CD14-positive monocyte (primary cell): ENCODE measurements around the gene ITPR1. TPM values are rescaled to one million over a fixed set of nuclear protein-coding genes. Genes with fewer than 3 reads are reported as not detected.

ENCODE experiments used
- DNase-seq, 3 donors: peaks; one replicate each; pipeline ENCODE4 v3.0.0-alpha.2; 2011 to 2022
- H2AFZ ChIP-seq: 2 replicates; pipeline ENCODE4 v1.6.0; 2012; ENCODE audit warnings: mild to moderate bottlenecking, low read depth, low read length, inconsistent platforms; ENCODE audit not compliant: insufficient read depth, poor library complexity, severe bottlenecking
- H3K27ac ChIP-seq, 2 donors: 1 replicate in 1 of 2; 2 replicates in 1 of 2; pipeline ENCODE4 v1.5.1; 2012 to 2013; ENCODE audit warnings: low read length in 2 of 2, control low read depth in 1 of 2, inconsistent platforms in 1 of 2, low read depth in 1 of 2, mild to moderate bottlenecking in 1 of 2
- H3K27me3 ChIP-seq, 2 donors: one replicate each; pipeline versions ENCODE4 v1.6.0 to v1.6.1; 2011 to 2013; ENCODE audit warnings: low read length in 2 of 2; ENCODE audit not compliant: control insufficient read depth in 2 of 2, insufficient read depth in 2 of 2
- H3K36me3 ChIP-seq, 2 donors: replicated peaks in 1 of 2; 1 replicate in 1 of 2; 2 replicates in 1 of 2; pipeline versions ENCODE4 v1.5.1 to v1.6.1; 2012 to 2013; ENCODE audit warnings: low read length in 2 of 2, control low read depth in 1 of 2, inconsistent platforms in 1 of 2, mild to moderate bottlenecking in 1 of 2; ENCODE audit not compliant: insufficient read depth in 2 of 2, control insufficient read depth in 1 of 2
- H3K4me1 ChIP-seq, 2 donors: 1 replicate in 1 of 2; 2 replicates in 1 of 2; pipeline versions ENCODE4 v1.5.1 to v1.6.1; 2012 to 2013; ENCODE audit warnings: low read length in 2 of 2, control low read depth in 1 of 2, inconsistent platforms in 1 of 2, mild to moderate bottlenecking in 1 of 2, moderate library complexity in 1 of 2; ENCODE audit not compliant: insufficient read depth in 2 of 2, control insufficient read depth in 1 of 2
- H3K4me2 ChIP-seq: replicated peaks from 2 replicates; pipeline ENCODE3; 2012; ENCODE audit warnings: low read length, moderate library complexity, mild to moderate bottlenecking; ENCODE audit not compliant: poor library complexity, severe bottlenecking; ENCODE audit errors: extremely low read depth
- H3K4me3 ChIP-seq, 3 experiments: fragments of 200-600 bp in 1 of 3; sonication (generic) in 1 of 3; replicated peaks in 1 of 3; 1 replicate in 2 of 3; 2 replicates in 1 of 3; pipeline ENCODE4 v1.5.1; 2011 to 2013; ENCODE audit warnings: low read length in 3 of 3, mild to moderate bottlenecking in 3 of 3, control low read depth in 2 of 3, low read depth in 2 of 3, inconsistent platforms in 1 of 3, moderate library complexity in 1 of 3
- H3K79me2 ChIP-seq: 2 replicates; pipeline ENCODE4 v1.6.0; 2012; ENCODE audit warnings: mild to moderate bottlenecking, control low read depth, inconsistent platforms, low read length, moderate library complexity; ENCODE audit not compliant: insufficient read depth
- H3K9ac ChIP-seq: 2 replicates; pipeline ENCODE4 v1.6.0; 2017; ENCODE audit warnings: low read length, mild to moderate bottlenecking; ENCODE audit not compliant: insufficient read depth, poor library complexity, severe bottlenecking
- H3K9me3 ChIP-seq, 2 donors: replicated peaks in 1 of 2; 1 replicate in 1 of 2; 2 replicates in 1 of 2; pipeline versions ENCODE4 v1.5.1 to v1.6.1; 2012 to 2013; ENCODE audit warnings: low read length in 2 of 2, control low read depth in 1 of 2; ENCODE audit not compliant: control insufficient read depth in 1 of 2, insufficient read depth in 1 of 2
- H4K20me1 ChIP-seq: 2 replicates; pipeline ENCODE4 v1.6.0; 2012; ENCODE audit warnings: mild to moderate bottlenecking, low read length, control low read depth, moderate library complexity; ENCODE audit not compliant: insufficient read depth
- H3K27ac Mint-ChIP-seq, 7 donors: one replicate each; pipeline ENCODE4 v1.8.0; 2020; ENCODE audit warnings: mild to moderate bottlenecking in 7 of 7, mixed read lengths in 7 of 7, moderate library complexity in 6 of 7, inconsistent platforms in 2 of 7
- H3K27me3 Mint-ChIP-seq, 3 donors: one replicate each; pipeline ENCODE4 v1.8.0; 2021 to 2022; ENCODE audit warnings: low read depth in 3 of 3, mild to moderate bottlenecking in 3 of 3, mixed read lengths in 3 of 3, moderate library complexity in 3 of 3, inconsistent platforms in 1 of 3
- H3K36me3 Mint-ChIP-seq, 2 donors: one replicate each; pipeline ENCODE4 v1.8.0; 2020; ENCODE audit warnings: mixed read lengths in 2 of 2, inconsistent platforms in 1 of 2, mild to moderate bottlenecking in 1 of 2
- H3K4me1 Mint-ChIP-seq: one replicate; pipeline ENCODE4 v1.8.0; 2020; ENCODE audit warnings: mild to moderate bottlenecking, mixed read lengths
- H3K4me3 Mint-ChIP-seq, 2 donors: one replicate each; pipeline ENCODE4 v1.8.0; 2020; ENCODE audit warnings: mild to moderate bottlenecking in 2 of 2, mixed read lengths in 2 of 2, moderate library complexity in 1 of 2
- H3K9me3 Mint-ChIP-seq, 7 donors: one replicate each; pipeline ENCODE4 v1.8.0; 2020 to 2022; ENCODE audit warnings: mixed read lengths in 7 of 7, mild to moderate bottlenecking in 6 of 7, moderate library complexity in 6 of 7, inconsistent platforms in 2 of 7
- WGBS: methylation state at CpG from one replicate; pipeline ENCODE4 v1.1.5; 2013; ENCODE audit warnings: missing lambda C conversion rate; ENCODE audit not compliant: insufficient coverage; 5-methylcytosine and 5-hydroxymethylcytosine counted together
- intact Hi-C, 2 donors: fragments of 100-400 bp; cut with micrococcal nuclease; formaldehyde crosslinking; loops; one replicate each; pipeline versions ENCODE4 v1.15.0 to v1.15.1; 2023
- polyA plus RNA-seq, 3 donors: library from polyadenylated mRNA; depleted of rRNA in 1 of 3; unstranded in 2 of 3; stranded (reverse) in 1 of 3; fragments of 300-500 nt in 2 of 3; fragments of >200 nt in 1 of 3; fragmentation: Illumina TruSeq in 2 of 3; gene quantifications; 1 replicate in 2 of 3; 2 replicates in 1 of 3; pipeline ENCODE4 v1.2.3, GENCODE V29; 2012 to 2021
- TF ChIP-seq, protein P1 (sequence below): fragments of 200-600 bp; IDR thresholded peaks from one replicate; pipeline ENCODE4 v1.8.0; 2022; ENCODE audit warnings: antibody characterized with exemption, mild to moderate bottlenecking

The ITPR1 gene
- polyA plus RNA-seq, 3 donors = 3.2 to 21.1 (median 7.1) TPM

DNA sequence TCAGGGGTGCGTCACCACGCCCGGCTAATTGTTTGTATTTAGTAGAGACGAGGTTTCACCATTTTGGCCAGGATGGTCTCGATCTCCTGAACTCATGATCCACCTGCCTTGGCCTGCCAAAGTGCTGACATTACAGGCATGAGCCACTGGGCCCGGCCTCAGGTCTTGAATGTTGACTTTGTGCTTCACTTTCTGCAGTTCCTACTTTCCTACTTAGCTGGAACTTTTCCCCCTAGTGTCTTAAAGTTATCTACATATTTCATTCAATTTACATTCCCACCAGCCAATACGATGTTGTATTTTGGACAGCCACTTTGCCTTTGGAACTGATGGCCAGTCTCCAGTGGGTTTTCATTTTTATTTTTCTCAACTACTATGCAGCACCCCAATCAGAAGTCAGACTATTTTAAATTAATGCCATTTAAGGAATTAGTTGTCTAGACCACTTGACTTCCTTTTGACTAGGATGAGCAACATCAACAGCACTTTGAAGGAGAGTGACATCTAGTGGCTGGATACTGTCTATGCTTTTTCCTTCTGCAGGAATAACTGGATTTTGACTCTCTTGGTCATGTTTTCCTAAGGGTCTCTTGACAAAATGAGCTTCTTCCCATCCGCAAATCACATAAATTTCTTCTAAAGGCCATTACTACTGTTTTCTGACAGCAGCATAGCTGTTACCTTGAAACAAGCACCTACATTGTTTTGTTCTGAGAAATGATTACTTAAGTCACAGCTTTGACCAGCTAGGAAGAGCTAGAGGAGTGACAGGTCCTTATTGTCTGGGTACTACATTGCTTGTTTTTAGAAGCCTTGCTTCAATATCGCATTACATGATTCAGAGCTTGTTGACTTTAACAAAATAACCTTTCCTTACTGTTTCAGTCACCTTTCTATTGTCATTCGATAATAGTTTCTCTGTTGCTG lies 140.2 kb downstream of the ITPR1 start:
- Histone ChIP-seq H3K4me3 (no peak overlapping the region), H3K9ac (no peak overlapping the region), H4K20me1 (no peaks in the 10 kb centered on the region), H3K4me2 (no peak overlapping the region), H3K27ac (no peak overlapping the region), H2AFZ (no peak overlapping the region), H3K9me3 (no peaks in the 10 kb centered on the region), H3K4me1 (peaks cover 3 to 14% of the 10 kb centered on the region in 2 donors), H3K79me2 (no peaks in the 10 kb centered on the region), H3K27me3 (no peaks in the 10 kb centered on the region), H3K36me3 (peaks cover 0 to 25% of the 10 kb centered on the region in 2 donors)
- WGBS = 100% methylated on average over 2 of the region's 10 CpGs
- intact Hi-C loops = loop anchor here (2.0 kb wide), 1 partner anchor 283 kb away; no protein-coding TSS in a partner anchor
- TF ChIP-seq, protein P1, sequence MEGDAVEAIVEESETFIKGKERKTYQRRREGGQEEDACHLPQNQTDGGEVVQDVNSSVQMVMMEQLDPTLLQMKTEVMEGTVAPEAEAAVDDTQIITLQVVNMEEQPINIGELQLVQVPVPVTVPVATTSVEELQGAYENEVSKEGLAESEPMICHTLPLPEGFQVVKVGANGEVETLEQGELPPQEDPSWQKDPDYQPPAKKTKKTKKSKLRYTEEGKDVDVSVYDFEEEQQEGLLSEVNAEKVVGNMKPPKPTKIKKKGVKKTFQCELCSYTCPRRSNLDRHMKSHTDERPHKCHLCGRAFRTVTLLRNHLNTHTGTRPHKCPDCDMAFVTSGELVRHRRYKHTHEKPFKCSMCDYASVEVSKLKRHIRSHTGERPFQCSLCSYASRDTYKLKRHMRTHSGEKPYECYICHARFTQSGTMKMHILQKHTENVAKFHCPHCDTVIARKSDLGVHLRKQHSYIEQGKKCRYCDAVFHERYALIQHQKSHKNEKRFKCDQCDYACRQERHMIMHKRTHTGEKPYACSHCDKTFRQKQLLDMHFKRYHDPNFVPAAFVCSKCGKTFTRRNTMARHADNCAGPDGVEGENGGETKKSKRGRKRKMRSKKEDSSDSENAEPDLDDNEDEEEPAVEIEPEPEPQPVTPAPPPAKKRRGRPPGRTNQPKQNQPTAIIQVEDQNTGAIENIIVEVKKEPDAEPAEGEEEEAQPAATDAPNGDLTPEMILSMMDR = peak; percentile 87
- H3K9me3 Mint-ChIP-seq = no peaks in the 10 kb centered on the region
- H3K27ac Mint-ChIP-seq = peak overlapping the region in 4 of 7 donors; percentile 42 to 75 (median 53)
- no peak overlapping the region for H3K4me3 Mint-ChIP-seq
- H3K27me3 Mint-ChIP-seq = peaks cover 0 to 2% (median 0%) of the 10 kb centered on the region in 3 donors
- DNase-seq = peak; percentile 40 to 72 (median 68)
- peaks cover 15% of the 10 kb centered on the region for H3K4me1 Mint-ChIP-seq
- peaks cover 20% of the 10 kb centered on the region in 2 donors for H3K36me3 Mint-ChIP-seq

DNA sequence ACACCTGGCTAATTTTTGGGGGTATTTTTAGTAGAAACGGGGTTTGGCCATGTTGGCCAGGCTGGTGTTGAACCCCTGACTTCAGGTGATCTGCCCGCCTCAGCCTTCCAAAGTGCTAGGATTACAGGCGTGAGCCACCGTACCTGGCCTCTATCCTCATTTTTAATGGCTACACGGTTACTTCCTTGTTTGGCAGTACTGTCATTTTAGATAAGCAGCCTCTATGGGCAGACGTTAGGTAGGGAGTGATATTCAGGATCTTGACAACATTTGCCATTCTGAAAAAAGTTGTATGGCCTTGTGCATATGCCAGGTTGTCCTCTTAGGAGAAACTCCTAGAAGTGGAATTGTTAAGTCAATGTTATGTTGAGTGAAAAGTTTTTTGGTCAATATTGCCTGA lies 141.7 kb downstream of the ITPR1 start:
- TF ChIP-seq, protein P1 = no peak
- no peaks in the 10 kb centered on the region for H3K79me2 ChIP-seq
- WGBS = 86% methylated on average over 5 of the region's 6 CpGs
- H3K27me3 ChIP-seq = no peaks in the 10 kb centered on the region
- peaks cover 0 to 2% (median 0%) of the 10 kb centered on the region in 3 donors for H3K27me3 Mint-ChIP-seq
- no peak overlapping the region for H3K4me3 Mint-ChIP-seq
- no peaks in the 10 kb centered on the region for H3K9me3 Mint-ChIP-seq
- peaks cover 9 to 33% of the 10 kb centered on the region in 2 donors for H3K36me3 ChIP-seq
- no peak overlapping the region for H2AFZ ChIP-seq
- H3K27ac ChIP-seq = no peak overlapping the region
- H3K4me2 ChIP-seq = no peak overlapping the region
- no peaks in the 10 kb centered on the region for H3K9me3 ChIP-seq
- peaks cover 3% of the 10 kb centered on the region for H3K4me1 Mint-ChIP-seq
- no peak for DNase-seq
- no peak overlapping the region for H3K4me3 ChIP-seq
- H3K36me3 Mint-ChIP-seq = peaks cover 18 to 21% of the 10 kb centered on the region in 2 donors
- no peaks in the 10 kb centered on the region for H4K20me1 ChIP-seq
- H3K4me1 ChIP-seq = peaks cover 0 to 4% of the 10 kb centered on the region in 2 donors
- intact Hi-C loops = no loop called here
- H3K9ac ChIP-seq = no peak overlapping the region
- H3K27ac Mint-ChIP-seq = no peak overlapping the region
